Fibroblast of villous mesenchyme (primary cell): ENCODE measurements around the gene P2RX5. TPM values are rescaled to one million over a fixed set of nuclear protein-coding genes. Genes with fewer than 3 reads are reported as not detected.

Experiments
- DNase-seq: peaks from one replicate; pipeline ENCODE4 v3.0.0-alpha.2; 2010; ENCODE audit warnings: low read depth
- H3K4me3 ChIP-seq: 2 replicates; pipeline ENCODE4 v1.5.1; 2011; ENCODE audit warnings: low read depth, mild to moderate bottlenecking, low read length
- CTCF ChIP-seq: IDR thresholded peaks from 2 replicates; pipeline ENCODE4 v1.5.1; 2012; ENCODE audit warnings: low read depth, mild to moderate bottlenecking, low read length; ENCODE audit not compliant: insufficient read depth
- total RNA-seq: library from RNA; depleted of rRNA; stranded (reverse); fragments of >200 nt; gene quantifications from 2 replicates; pipeline ENCODE4 v1.2.3, GENCODE V29; 2012

P2RX5 gene
- total RNA-seq, 1 donor: 2.2 TPM

- DNase-seq: no peak
- no peak overlapping the region for H3K4me3 ChIP-seq
- no peak for TF ChIP-seq CTCF
Observed at GRCh38 chr17:3663102-3664011, 32.6 kb downstream of the P2RX5 start.

- TF ChIP-seq CTCF: no peak
- DNase-seq: no peak
- no peak overlapping the region for H3K4me3 ChIP-seq
Observed at GRCh38 chr17:3660311-3660891, 35.6 kb downstream of the P2RX5 start.

GRCh38 chr17:3659541-3660111, 36.3 kb downstream of the P2RX5 start:
- H3K4me3 ChIP-seq: no peak overlapping the region
- TF ChIP-seq CTCF: peak; percentile 22
- DNase-seq: peak; percentile 83

GRCh38 chr17:3658784-3659449, 37.0 kb downstream of the P2RX5 start:
- TF ChIP-seq CTCF: no peak
- DNase-seq: no peak
- no peak overlapping the region for H3K4me3 ChIP-seq

- no peak overlapping the region for H3K4me3 ChIP-seq
- DNase-seq: no peak
- no peak for TF ChIP-seq CTCF
Observed at GRCh38 chr17:3657874-3658783, 37.8 kb downstream of the P2RX5 start.

GRCh38 chr17:3657588-3657869, 38.4 kb downstream of the P2RX5 start:
- DNase-seq: no peak
- TF ChIP-seq CTCF: no peak
- H3K4me3 ChIP-seq: no peak overlapping the region
